HepG2 (cell line): ENCODE measurements around the gene ATP6V0A1. TPM values are rescaled to one million over a fixed set of nuclear protein-coding genes. Genes with fewer than 3 reads are reported as not detected.

Source experiments
- BHLHE40 ChIP-seq: IDR thresholded peaks from 2 replicates; pipeline ENCODE4 v1.6.1; 2011; ENCODE audit warnings: low read length, improper control_type of control experiment
- CBX2 ChIP-seq, 2 experiments: fragments of 200-600 bp in 1 of 2; sonication (generic); formaldehyde crosslinking in 1 of 2; IDR thresholded peaks; 2 replicates each; pipeline versions ENCODE4 v1.7.0 to v1.8.1; 2018 to 2022; ENCODE audit warnings: low read depth in 2 of 2, low read length in 1 of 2, mild to moderate bottlenecking in 1 of 2, missing genetic modification reagents in 1 of 2
- CHCHD3 ChIP-seq: sonication (generic); formaldehyde crosslinking; IDR thresholded peaks from 2 replicates; pipeline ENCODE4 v1.8.0; 2022; ENCODE audit warnings: mild to moderate bottlenecking, missing genetic modification reagents, moderate library complexity
- NFIB ChIP-seq: sonication (generic); formaldehyde crosslinking; IDR thresholded peaks from 2 replicates; pipeline ENCODE4 v1.9.0; 2021; ENCODE audit warnings: missing genetic modification reagents, mild to moderate bottlenecking, borderline replicate concordance
- NR2F2 ChIP-seq: IDR thresholded peaks from 2 replicates; pipeline ENCODE4 v1.6.1; 2012; ENCODE audit warnings: low read depth, inconsistent platforms, borderline replicate concordance
- TAF1 ChIP-seq: sonication (generic); formaldehyde crosslinking; IDR thresholded peaks from 2 replicates; pipeline ENCODE4 v1.4.0; 2020; ENCODE audit warnings: missing genetic modification reagents
- TBP ChIP-seq: sonication (generic); formaldehyde crosslinking; IDR thresholded peaks from 2 replicates; pipeline ENCODE4 v1.5.0; 2020; ENCODE audit warnings: missing genetic modification reagents
- U2AF1 ChIP-seq: fragments of 200-400 bp; formaldehyde crosslinking; optimal IDR thresholded peaks from 2 replicates; pipeline ENCODE3; 2017; ENCODE audit warnings: mild to moderate bottlenecking, low read depth, low read length
- YY1 ChIP-seq: IDR thresholded peaks from 2 replicates; pipeline ENCODE4 v1.6.1; 2011; ENCODE audit warnings: low read length, low read depth, moderate library complexity, mild to moderate bottlenecking; ENCODE audit not compliant: insufficient read depth, insufficient replicate concordance
- ZBTB42 ChIP-seq: sonication (generic); formaldehyde crosslinking; IDR thresholded peaks from 2 replicates; pipeline ENCODE4 v1.5.0; 2020; ENCODE audit warnings: mild to moderate bottlenecking, missing genetic modification reagents
- ZNF10 ChIP-seq: sonication (generic); formaldehyde crosslinking; IDR thresholded peaks from 2 replicates; pipeline ENCODE4 v1.4.0; 2020; ENCODE audit warnings: mild to moderate bottlenecking, low read depth, missing genetic modification reagents, borderline replicate concordance
- ZNF263 ChIP-seq: sonication (generic); formaldehyde crosslinking; IDR thresholded peaks from 2 replicates; pipeline ENCODE4 v1.4.0; 2020; ENCODE audit warnings: missing genetic modification reagents
- ZNF557 ChIP-seq: sonication (generic); formaldehyde crosslinking; IDR thresholded peaks from 2 replicates; pipeline ENCODE4 v1.4.0; 2020; ENCODE audit warnings: missing genetic modification reagents
- polyA plus RNA-seq, 8 experiments: library from polyadenylated mRNA; depleted of rRNA in 3 of 8; stranded (reverse) in 7 of 8; unstranded in 1 of 8; fragments of >200 nt; fragmentation: Illumina TruSeq in 4 of 8; extraction: Trizol in 4 of 8; gene quantifications; 2 replicates each; pipeline versions ENCODE4 v1.2.1 to v1.2.3, GENCODE V29; 2011 to 2016; ENCODE audit warnings: low read depth in 4 of 8, missing spikeins in 1 of 8, mixed read lengths in 1 of 8; ENCODE audit not compliant: insufficient read depth in 1 of 8
- total RNA-seq, 5 experiments: library from RNA; depleted of rRNA; stranded (reverse); fragments of >200 nt; fragmentation: Illumina TruSeq; extraction: Trizol; gene quantifications; 2 replicates each; pipeline ENCODE4 v1.2.3, GENCODE V29; 2016; ENCODE audit warnings: low read depth in 1 of 5
- TF ChIP-seq, protein P1 (sequence below): sonication (generic); formaldehyde crosslinking; IDR thresholded peaks from 2 replicates; pipeline ENCODE4 v1.4.0; 2020; ENCODE audit warnings: missing genetic modification reagents
- TF ChIP-seq, protein P2 (sequence below): sonication (generic); formaldehyde crosslinking; IDR thresholded peaks from 2 replicates; pipeline ENCODE4 v1.5.1; 2020; ENCODE audit warnings: mild to moderate bottlenecking, missing genetic modification reagents, moderate library complexity
- TF ChIP-seq, protein P3 (sequence below): sonication (generic); formaldehyde crosslinking; IDR thresholded peaks from 2 replicates; pipeline ENCODE4 v1.5.0; 2020; ENCODE audit warnings: mild to moderate bottlenecking, low read depth, missing genetic modification reagents, borderline replicate concordance

Gene ATP6V0A1
- total and polyA plus RNA-seq, 2 of the 13 experiments (the other 11 are each of a cell fraction or from before 2014, with no cell fraction given), result 27.9 to 54.1 TPM

DNA sequence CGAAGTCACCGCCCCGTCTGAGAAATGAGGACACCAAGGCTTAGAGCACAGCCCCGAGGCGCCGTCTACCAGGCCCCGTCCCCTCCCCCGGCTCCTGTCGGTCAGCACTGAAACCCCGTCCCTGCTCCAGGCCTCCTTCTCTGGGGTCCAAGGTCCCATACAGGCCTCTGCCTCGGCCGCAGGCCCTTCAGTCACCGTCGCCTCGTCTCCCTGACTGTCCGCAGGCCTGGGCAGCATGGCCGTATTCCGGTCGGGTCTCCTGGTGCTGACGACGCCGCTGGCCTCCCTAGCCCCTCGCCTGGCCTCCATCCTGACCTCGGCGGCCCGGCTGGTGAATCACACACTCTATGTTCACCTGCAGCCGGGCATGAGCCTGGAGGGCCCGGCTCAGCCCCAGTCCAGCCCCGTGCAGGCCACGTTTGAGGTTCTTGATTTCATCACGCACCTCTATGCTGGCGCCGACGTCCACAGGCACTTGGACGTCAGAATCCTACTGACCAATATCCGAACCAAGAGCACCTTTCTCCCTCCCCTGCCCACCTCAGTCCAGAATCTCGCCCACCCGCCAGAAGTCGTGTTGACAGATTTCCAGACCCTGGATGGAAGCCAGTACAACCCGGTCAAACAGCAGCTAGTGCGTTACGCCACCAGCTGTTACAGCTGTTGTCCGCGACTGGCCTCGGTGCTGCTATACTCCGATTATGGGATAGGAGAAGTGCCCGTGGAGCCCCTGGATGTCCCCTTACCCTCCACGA is 103.9 kb downstream of the ATP6V0A1 start (continued):
- TF ChIP-seq, protein P1, sequence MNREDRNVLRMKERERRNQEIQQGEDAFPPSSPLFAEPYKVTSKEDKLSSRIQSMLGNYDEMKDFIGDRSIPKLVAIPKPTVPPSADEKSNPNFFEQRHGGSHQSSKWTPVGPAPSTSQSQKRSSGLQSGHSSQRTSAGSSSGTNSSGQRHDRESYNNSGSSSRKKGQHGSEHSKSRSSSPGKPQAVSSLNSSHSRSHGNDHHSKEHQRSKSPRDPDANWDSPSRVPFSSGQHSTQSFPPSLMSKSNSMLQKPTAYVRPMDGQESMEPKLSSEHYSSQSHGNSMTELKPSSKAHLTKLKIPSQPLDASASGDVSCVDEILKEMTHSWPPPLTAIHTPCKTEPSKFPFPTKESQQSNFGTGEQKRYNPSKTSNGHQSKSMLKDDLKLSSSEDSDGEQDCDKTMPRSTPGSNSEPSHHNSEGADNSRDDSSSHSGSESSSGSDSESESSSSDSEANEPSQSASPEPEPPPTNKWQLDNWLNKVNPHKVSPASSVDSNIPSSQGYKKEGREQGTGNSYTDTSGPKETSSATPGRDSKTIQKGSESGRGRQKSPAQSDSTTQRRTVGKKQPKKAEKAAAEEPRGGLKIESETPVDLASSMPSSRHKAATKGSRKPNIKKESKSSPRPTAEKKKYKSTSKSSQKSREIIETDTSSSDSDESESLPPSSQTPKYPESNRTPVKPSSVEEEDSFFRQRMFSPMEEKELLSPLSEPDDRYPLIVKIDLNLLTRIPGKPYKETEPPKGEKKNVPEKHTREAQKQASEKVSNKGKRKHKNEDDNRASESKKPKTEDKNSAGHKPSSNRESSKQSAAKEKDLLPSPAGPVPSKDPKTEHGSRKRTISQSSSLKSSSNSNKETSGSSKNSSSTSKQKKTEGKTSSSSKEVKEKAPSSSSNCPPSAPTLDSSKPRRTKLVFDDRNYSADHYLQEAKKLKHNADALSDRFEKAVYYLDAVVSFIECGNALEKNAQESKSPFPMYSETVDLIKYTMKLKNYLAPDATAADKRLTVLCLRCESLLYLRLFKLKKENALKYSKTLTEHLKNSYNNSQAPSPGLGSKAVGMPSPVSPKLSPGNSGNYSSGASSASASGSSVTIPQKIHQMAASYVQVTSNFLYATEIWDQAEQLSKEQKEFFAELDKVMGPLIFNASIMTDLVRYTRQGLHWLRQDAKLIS (CRISPR knock-in tag), result no peak
- peak; percentile 42 for TF ChIP-seq YY1
- no peak for TF ChIP-seq ZNF557 (CRISPR knock-in tag)
- peak; percentile 96 for TF ChIP-seq CHCHD3 (CRISPR knock-in tag)
- TF ChIP-seq CBX2 (IDR thresholded peaks at IDR 0.05; ENCODE audit: low read depth, low read length), result no peak
- peak; percentile 70; the same call in 1 of the 2 replicates for TF ChIP-seq CBX2 (CRISPR knock-in tag; IDR thresholded peaks at IDR 0.05; ENCODE audit: low read depth)
- no peak for TF ChIP-seq NFIB (CRISPR knock-in tag)
- TF ChIP-seq BHLHE40, result peak; percentile 45
- TF ChIP-seq, protein P2, sequence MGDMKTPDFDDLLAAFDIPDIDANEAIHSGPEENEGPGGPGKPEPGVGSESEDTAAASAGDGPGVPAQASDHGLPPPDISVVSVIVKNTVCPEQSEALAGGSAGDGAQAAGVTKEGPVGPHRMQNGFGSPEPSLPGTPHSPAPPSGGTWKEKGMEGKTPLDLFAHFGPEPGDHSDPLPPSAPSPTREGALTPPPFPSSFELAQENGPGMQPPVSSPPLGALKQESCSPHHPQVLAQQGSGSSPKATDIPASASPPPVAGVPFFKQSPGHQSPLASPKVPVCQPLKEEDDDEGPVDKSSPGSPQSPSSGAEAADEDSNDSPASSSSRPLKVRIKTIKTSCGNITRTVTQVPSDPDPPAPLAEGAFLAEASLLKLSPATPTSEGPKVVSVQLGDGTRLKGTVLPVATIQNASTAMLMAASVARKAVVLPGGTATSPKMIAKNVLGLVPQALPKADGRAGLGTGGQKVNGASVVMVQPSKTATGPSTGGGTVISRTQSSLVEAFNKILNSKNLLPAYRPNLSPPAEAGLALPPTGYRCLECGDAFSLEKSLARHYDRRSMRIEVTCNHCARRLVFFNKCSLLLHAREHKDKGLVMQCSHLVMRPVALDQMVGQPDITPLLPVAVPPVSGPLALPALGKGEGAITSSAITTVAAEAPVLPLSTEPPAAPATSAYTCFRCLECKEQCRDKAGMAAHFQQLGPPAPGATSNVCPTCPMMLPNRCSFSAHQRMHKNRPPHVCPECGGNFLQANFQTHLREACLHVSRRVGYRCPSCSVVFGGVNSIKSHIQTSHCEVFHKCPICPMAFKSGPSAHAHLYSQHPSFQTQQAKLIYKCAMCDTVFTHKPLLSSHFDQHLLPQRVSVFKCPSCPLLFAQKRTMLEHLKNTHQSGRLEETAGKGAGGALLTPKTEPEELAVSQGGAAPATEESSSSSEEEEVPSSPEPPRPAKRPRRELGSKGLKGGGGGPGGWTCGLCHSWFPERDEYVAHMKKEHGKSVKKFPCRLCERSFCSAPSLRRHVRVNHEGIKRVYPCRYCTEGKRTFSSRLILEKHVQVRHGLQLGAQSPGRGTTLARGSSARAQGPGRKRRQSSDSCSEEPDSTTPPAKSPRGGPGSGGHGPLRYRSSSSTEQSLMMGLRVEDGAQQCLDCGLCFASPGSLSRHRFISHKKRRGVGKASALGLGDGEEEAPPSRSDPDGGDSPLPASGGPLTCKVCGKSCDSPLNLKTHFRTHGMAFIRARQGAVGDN (CRISPR knock-in tag), result peak; percentile 94
- no peak for TF ChIP-seq NR2F2
- TF ChIP-seq TAF1, result peak; percentile 33; the same call in 1 of the 2 replicates
- TF ChIP-seq ZNF10 (CRISPR knock-in tag), result no peak
- TF ChIP-seq TBP, result no peak; the same call in 1 of the 2 replicates
- TF ChIP-seq ZNF263 (CRISPR knock-in tag), result peak; percentile 20; the same call in 1 of the 2 replicates
- no peak for TF ChIP-seq U2AF1
- TF ChIP-seq, protein P3, sequence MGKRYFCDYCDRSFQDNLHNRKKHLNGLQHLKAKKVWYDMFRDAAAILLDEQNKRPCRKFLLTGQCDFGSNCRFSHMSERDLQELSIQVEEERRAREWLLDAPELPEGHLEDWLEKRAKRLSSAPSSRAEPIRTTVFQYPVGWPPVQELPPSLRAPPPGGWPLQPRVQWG, result peak; percentile 60; the same call in 1 of the 2 replicates
- no peak for TF ChIP-seq ZBTB42
